Keratinocyte (primary cell): Measurements from ENCODE around the gene CARTPT. TPM values are rescaled to one million over a fixed set of nuclear protein-coding genes. Genes with fewer than 3 reads are reported as not detected.

Experiments used
- DNase-seq: peaks from one replicate; pipeline ENCODE4 v3.0.0-alpha.2; 2011; ENCODE audit warnings: low read depth, missing footprints, low spot score
- FAIRE-seq: peaks from 2 replicates; lab custom pipeline; 2011; peaks lifted over from hg19 to GRCh38; lab: Jason Lieb, UNC
- H2AFZ ChIP-seq: 2 replicates; pipeline ENCODE4 v1.6.0; 2012; ENCODE audit warnings: low read length, control low read depth, inconsistent platforms; ENCODE audit not compliant: control insufficient read depth
- H3K27ac ChIP-seq: 2 replicates; pipeline ENCODE4 v1.5.1; 2011; ENCODE audit warnings: low read length; ENCODE audit not compliant: control insufficient read depth, insufficient read depth
- H3K27me3 ChIP-seq: 3 replicates; pipeline ENCODE4 v1.6.0; 2011; ENCODE audit warnings: low read length; ENCODE audit not compliant: control insufficient read depth, insufficient read depth; ENCODE audit errors: extremely low read depth
- H3K36me3 ChIP-seq, 2 experiments: 2 replicates in 1 of 2; 3 replicates in 1 of 2; pipeline ENCODE4 v1.5.1; 2011; ENCODE audit warnings: low read length in 2 of 2, mild to moderate bottlenecking in 1 of 2; ENCODE audit not compliant: control insufficient read depth in 2 of 2, insufficient read depth in 2 of 2; ENCODE audit errors: extremely low read depth in 1 of 2
- H3K4me1 ChIP-seq: 3 replicates; pipeline ENCODE4 v1.5.1; 2011; ENCODE audit warnings: low read length; ENCODE audit not compliant: control insufficient read depth, insufficient read depth; ENCODE audit errors: extremely low read depth
- H3K4me2 ChIP-seq: 3 replicates; pipeline ENCODE4 v1.6.0; 2011; ENCODE audit warnings: low read depth, low read length; ENCODE audit not compliant: control insufficient read depth, insufficient read depth; ENCODE audit errors: extremely low read depth
- H3K4me3 ChIP-seq, 3 experiments: fragments of 200-600 bp in 1 of 3; sonication (generic) in 1 of 3; 2 replicates in 2 of 3; 3 replicates in 1 of 3; pipeline ENCODE4 v1.5.1; 2011 to 2016; ENCODE audit warnings: low read length in 3 of 3, mild to moderate bottlenecking in 3 of 3, control low read depth in 2 of 3, inconsistent platforms in 1 of 3, low read depth in 1 of 3, mixed read lengths in 1 of 3, mixed run types in 1 of 3, moderate library complexity in 1 of 3; ENCODE audit not compliant: control insufficient read depth in 2 of 3, insufficient read depth in 2 of 3; ENCODE audit errors: extremely low read depth in 1 of 3
- H3K79me2 ChIP-seq: 2 replicates; pipeline ENCODE4 v1.6.0; 2012; ENCODE audit warnings: low read length; ENCODE audit not compliant: control insufficient read depth, insufficient read depth
- H3K9ac ChIP-seq: 3 replicates; pipeline ENCODE4 v1.6.0; 2011; ENCODE audit warnings: low read length; ENCODE audit not compliant: control insufficient read depth, insufficient read depth; ENCODE audit errors: extremely low read depth
- H3K9me1 ChIP-seq: 3 replicates; pipeline ENCODE4 v1.6.0; 2011; ENCODE audit warnings: low read length; ENCODE audit not compliant: control insufficient read depth, insufficient read depth; ENCODE audit errors: extremely low read depth
- H3K9me3 ChIP-seq: 2 replicates; pipeline ENCODE4 v1.5.1; 2012; ENCODE audit warnings: low read depth, low read length; ENCODE audit not compliant: control insufficient read depth
- H4K20me1 ChIP-seq: 3 replicates; pipeline ENCODE4 v1.6.0; 2011; ENCODE audit warnings: low read length; ENCODE audit not compliant: control insufficient read depth, insufficient read depth; ENCODE audit errors: extremely low read depth
- CTCF ChIP-seq, 3 experiments: IDR thresholded peaks in 1 of 3; conservative IDR thresholded peaks in 1 of 3; optimal IDR thresholded peaks in 1 of 3; 2 replicates in 2 of 3; 3 replicates in 1 of 3; pipeline versions ENCODE3 to v1.5.1; 2011; ENCODE audit warnings: low read length in 3 of 3, mild to moderate bottlenecking in 3 of 3, moderate library complexity in 2 of 3, control low read depth in 1 of 3, inconsistent platforms in 1 of 3; ENCODE audit not compliant: insufficient read depth in 2 of 3; ENCODE audit errors: extremely low read depth in 1 of 3
- EZH2 ChIP-seq: IDR thresholded peaks from one replicate; pipeline ENCODE4 v1.6.1; 2012; ENCODE audit warnings: inconsistent platforms, mild to moderate bottlenecking, low read length, moderate library complexity
- dilution Hi-C: fragments of 300-500 bp; cut with MboI; formaldehyde crosslinking; loops from one replicate; pipeline ENCODE4 v1.7.0; 2020; ENCODE audit warnings: low sequenced_read_pairs; ENCODE audit not compliant: extremely low pct_ligation_motif_present
- polyA plus RNA-seq, 5 experiments: library from polyadenylated mRNA; depleted of rRNA in 3 of 5; stranded (reverse) in 3 of 5; stranded (forward) in 1 of 5; unstranded in 1 of 5; fragments of >200 nt; gene quantifications; 1 replicate in 1 of 5; 2 replicates in 3 of 5; 3 replicates in 1 of 5; pipeline versions ENCODE4 v1.2.1 to v1.2.3, GENCODE V29; 2011 to 2012; ENCODE audit warnings: missing spikeins in 2 of 5, low read depth in 1 of 5, low replicate concordance in 1 of 5

CARTPT gene
- polyA plus RNA-seq, 1 donor (not counting 4 experiments of a cell fraction or from before 2014, with no cell fraction given) = not detected

GRCh38 chr5:71752441-71753190 lies 33.5 kb downstream of the CARTPT start:
- Histone ChIP-seq H3K79me2 (no peaks in the 10 kb centered on the region), H2AFZ (no peak overlapping the region), H3K27me3 (no peaks in the 10 kb centered on the region), H3K9ac (no peak overlapping the region), H3K4me2 (no peak overlapping the region), H3K9me3 (no peaks in the 10 kb centered on the region), H3K36me3 (no peaks in the 10 kb centered on the region), H3K9me1 (no peaks in the 10 kb centered on the region), H3K27ac (no peak overlapping the region), H3K4me1 (no peaks in the 10 kb centered on the region), H3K4me3 (no peak overlapping the region), H4K20me1 (no peaks in the 10 kb centered on the region)
- dilution Hi-C loops = no loop called here
- DNase-seq (no peak), FAIRE-seq (no peak)
- TF ChIP-seq EZH2 (no peak), CTCF (optimal IDR thresholded peaks at IDR 0.05 in 1 of 3, IDR thresholded peaks at IDR 0.05 in 1 of 3, conservative IDR thresholded peaks at IDR 0.05 in 1 of 3; ENCODE audit: extremely low read depth in 1 of 3, insufficient read depth in 2 of 3, low read length in 3 of 3) (no peak)

- H3K9me1 ChIP-seq = no peaks in the 10 kb centered on the region
- H3K4me2 ChIP-seq = peak overlapping the region; percentile 22
- H3K27me3 ChIP-seq = no peaks in the 10 kb centered on the region
- FAIRE-seq (peak; percentile 20), DNase-seq (no peak)
- no peaks in the 10 kb centered on the region for H4K20me1 ChIP-seq
- no peak overlapping the region for H3K27ac ChIP-seq
- H3K9me3 ChIP-seq = no peaks in the 10 kb centered on the region
- H3K4me3 ChIP-seq = no peak overlapping the region
- no peak for TF ChIP-seq EZH2
- peak; percentile 82 to 88 (median 82) for TF ChIP-seq CTCF (optimal IDR thresholded peaks at IDR 0.05 in 1 of 3, IDR thresholded peaks at IDR 0.05 in 1 of 3, conservative IDR thresholded peaks at IDR 0.05 in 1 of 3; ENCODE audit: extremely low read depth in 1 of 3, insufficient read depth in 2 of 3, low read length in 3 of 3)
- H3K9ac ChIP-seq = no peak overlapping the region
- no peaks in the 10 kb centered on the region for H3K4me1 ChIP-seq
- H3K36me3 ChIP-seq = no peaks in the 10 kb centered on the region
- dilution Hi-C loops = no loop called here
- no peaks in the 10 kb centered on the region for H3K79me2 ChIP-seq
- no peak overlapping the region for H2AFZ ChIP-seq
Observed at GRCh38 chr5:71757590-71758543, 38.8 kb downstream of the CARTPT start.
